Measurements from ENCODE around the gene ARHGAP42.

- TF ChIP-seq FOXO4 (CRISPR knock-in tag; conservative IDR thresholded peaks at IDR 0.05) (no peak), ZNF382 (CRISPR knock-in tag; IDR thresholded peaks at IDR 0.05; ENCODE audit: borderline replicate concordance) (no peak), PCBP2 (optimal IDR thresholded peaks at IDR 0.05; ENCODE audit: low read depth, low read length, poor library complexity, severe bottlenecking) (no peak), ZNF263 (CRISPR knock-in tag; IDR thresholded peaks at IDR 0.05) (no peak), IKZF1 (IDR thresholded peaks at IDR 0.05) (no peak), KDM3A (CRISPR knock-in tag; IDR thresholded peaks at IDR 0.05; ENCODE audit: low read depth) (no peak), MTERF4 (CRISPR knock-in tag; IDR thresholded peaks at IDR 0.05) (no peak)
- TF ChIP-seq, protein P1, sequence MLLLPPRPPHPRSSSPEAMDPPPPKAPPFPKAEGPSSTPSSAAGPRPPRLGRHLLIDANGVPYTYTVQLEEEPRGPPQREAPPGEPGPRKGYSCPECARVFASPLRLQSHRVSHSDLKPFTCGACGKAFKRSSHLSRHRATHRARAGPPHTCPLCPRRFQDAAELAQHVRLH (CRISPR knock-in tag; IDR thresholded peaks at IDR 0.05; ENCODE audit: borderline replicate concordance, low read depth) = no peak
- TF ChIP-seq, protein P2, sequence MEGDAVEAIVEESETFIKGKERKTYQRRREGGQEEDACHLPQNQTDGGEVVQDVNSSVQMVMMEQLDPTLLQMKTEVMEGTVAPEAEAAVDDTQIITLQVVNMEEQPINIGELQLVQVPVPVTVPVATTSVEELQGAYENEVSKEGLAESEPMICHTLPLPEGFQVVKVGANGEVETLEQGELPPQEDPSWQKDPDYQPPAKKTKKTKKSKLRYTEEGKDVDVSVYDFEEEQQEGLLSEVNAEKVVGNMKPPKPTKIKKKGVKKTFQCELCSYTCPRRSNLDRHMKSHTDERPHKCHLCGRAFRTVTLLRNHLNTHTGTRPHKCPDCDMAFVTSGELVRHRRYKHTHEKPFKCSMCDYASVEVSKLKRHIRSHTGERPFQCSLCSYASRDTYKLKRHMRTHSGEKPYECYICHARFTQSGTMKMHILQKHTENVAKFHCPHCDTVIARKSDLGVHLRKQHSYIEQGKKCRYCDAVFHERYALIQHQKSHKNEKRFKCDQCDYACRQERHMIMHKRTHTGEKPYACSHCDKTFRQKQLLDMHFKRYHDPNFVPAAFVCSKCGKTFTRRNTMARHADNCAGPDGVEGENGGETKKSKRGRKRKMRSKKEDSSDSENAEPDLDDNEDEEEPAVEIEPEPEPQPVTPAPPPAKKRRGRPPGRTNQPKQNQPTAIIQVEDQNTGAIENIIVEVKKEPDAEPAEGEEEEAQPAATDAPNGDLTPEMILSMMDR (CRISPR knock-in tag; IDR thresholded peaks at IDR 0.05) = no peak
Measured at GRCh38 chr11:100849901-100850235, 162.8 kb downstream of the ARHGAP42 start.

All from HepG2 (cell line).